Dermis microvascular lymphatic vessel endothelial cell (primary cell): ENCODE results near the gene BIRC6. TPM values are rescaled to one million over a fixed set of nuclear protein-coding genes. Genes with fewer than 3 reads are reported as not detected.
A peak's percentile ranks its signal among the peaks of the same experiment; 100 is the strongest.

Experiments used
- DNase-seq, 2 donors: peaks; one replicate each; pipeline versions ENCODE4 v3.0.0 to v3.0.0-alpha.2; 2010; ENCODE audit warnings: low read depth in 2 of 2
- total RNA-seq: library from RNA; depleted of rRNA; stranded (reverse); fragments of >200 nt; gene quantifications from 2 replicates; pipeline ENCODE4 v1.2.1, GENCODE V29; 2014

BIRC6 gene
- total RNA-seq, 1 donor from 2014 or later = 127 TPM

- DNase-seq = no peak
Measured at GRCh38 chr2:32375228-32375892, 18.5 kb downstream of the BIRC6 start.

GRCh38 chr2:32376756-32377155 is 19.9 kb downstream of the BIRC6 start:
- DNase-seq = no peak

GRCh38 chr2:32377928-32378327 is 21.1 kb downstream of the BIRC6 start:
- DNase-seq = no peak

GRCh38 chr2:32379352-32379751 is 22.5 kb downstream of the BIRC6 start:
- no peak for DNase-seq

- no peak for DNase-seq
Measured at GRCh38 chr2:32383858-32384257, 27.0 kb downstream of the BIRC6 start.

GRCh38 chr2:32384529-32384928 is 27.7 kb downstream of the BIRC6 start:
- no peak for DNase-seq

GRCh38 chr2:32386739-32387138 is 29.9 kb downstream of the BIRC6 start:
- DNase-seq = no peak

- DNase-seq = no peak
Measured at GRCh38 chr2:32399221-32399620, 42.4 kb downstream of the BIRC6 start.

GRCh38 chr2:32402091-32402490 is 45.3 kb downstream of the BIRC6 start:
- no peak for DNase-seq

GRCh38 chr2:32403782-32404181 is 47.0 kb downstream of the BIRC6 start:
- no peak for DNase-seq

- no peak for DNase-seq
Measured at GRCh38 chr2:32404691-32405090, 47.9 kb downstream of the BIRC6 start.

GRCh38 chr2:32416519-32416918 is 59.7 kb downstream of the BIRC6 start:
- DNase-seq = no peak

GRCh38 chr2:32417659-32418058 is 60.8 kb downstream of the BIRC6 start:
- DNase-seq = no peak

- peak in 1 of 2 donors; percentile 47 for DNase-seq
Measured at GRCh38 chr2:32418778-32419177, 62.0 kb downstream of the BIRC6 start.

- no peak for DNase-seq
Measured at GRCh38 chr2:32422133-32422532, 65.3 kb downstream of the BIRC6 start.

GRCh38 chr2:32423536-32423935 is 66.7 kb downstream of the BIRC6 start:
- DNase-seq = no peak

GRCh38 chr2:32424739-32425138 is 67.9 kb downstream of the BIRC6 start:
- DNase-seq = no peak

- DNase-seq = no peak
Measured at GRCh38 chr2:32425719-32426141, 68.9 kb downstream of the BIRC6 start.

GRCh38 chr2:32427672-32428610 is 71.1 kb downstream of the BIRC6 start:
- DNase-seq = peak in 1 of 2 donors; percentile 32

- DNase-seq = no peak
Measured at GRCh38 chr2:32430804-32431203, 74.0 kb downstream of the BIRC6 start.

GRCh38 chr2:32436150-32436549 is 79.3 kb downstream of the BIRC6 start:
- peak in 1 of 2 donors; percentile 44 for DNase-seq

GRCh38 chr2:32442020-32442467 is 85.2 kb downstream of the BIRC6 start:
- peak in 1 of 2 donors; percentile 7 for DNase-seq

GRCh38 chr2:32446369-32446768 is 89.5 kb downstream of the BIRC6 start:
- no peak for DNase-seq
